Sigmoid colon (tissue), 7 donors: Measurements from ENCODE around the gene TAS2R60. TPM values are rescaled to one million over a fixed set of nuclear protein-coding genes. Genes with fewer than 3 reads are reported as not detected.

Experiments
- DNase-seq: peaks from one replicate; pipeline ENCODE4 v3.0.0-alpha.2; 2019
- H3K27ac ChIP-seq, 4 donors: fragments of 200-600 bp; sonication (generic); one replicate each; pipeline ENCODE4 v1.5.1; 2016 to 2019; ENCODE audit warnings: mild to moderate bottlenecking in 1 of 4
- H3K27me3 ChIP-seq, 3 donors: fragments of 200-600 bp; sonication (generic); one replicate each; pipeline ENCODE4 v1.5.1; 2019; ENCODE audit warnings: mild to moderate bottlenecking in 1 of 3
- H3K36me3 ChIP-seq, 4 donors: fragments of 200-600 bp; sonication (generic); one replicate each; pipeline ENCODE4 v1.5.1; 2016 to 2019
- H3K4me1 ChIP-seq, 4 donors: fragments of 200-600 bp; sonication (generic); one replicate each; pipeline ENCODE4 v1.5.1; 2017 to 2019
- H3K4me3 ChIP-seq, 4 donors: fragments of 200-600 bp; sonication (generic); one replicate each; pipeline ENCODE4 v1.5.1; 2017 to 2019; ENCODE audit warnings: mild to moderate bottlenecking in 2 of 4, moderate library complexity in 1 of 4
- H3K9me3 ChIP-seq, 4 donors: fragments of 200-600 bp in 3 of 4; sonication (generic) in 3 of 4; one replicate each; pipeline versions ENCODE4 v1.5.1 to v1.6.1; 2013 to 2019
- EP300 ChIP-seq, 4 donors: sonication (generic); formaldehyde crosslinking; IDR thresholded peaks; one replicate each; pipeline ENCODE4 v1.6.1; 2017; ENCODE audit warnings: antibody characterized with exemption in 4 of 4
- POLR2A ChIP-seq, 2 donors: fragments of 450-650 bp; IDR thresholded peaks; one replicate each; pipeline ENCODE4 v1.6.1; 2016; ENCODE audit warnings: antibody characterized with exemption in 2 of 2, mild to moderate bottlenecking in 2 of 2, moderate library complexity in 2 of 2
- POLR2AphosphoS5 ChIP-seq, 4 donors: sonication (generic); formaldehyde crosslinking; IDR thresholded peaks; one replicate each; pipeline ENCODE4 v1.6.1; 2017; ENCODE audit warnings: antibody characterized with exemption in 4 of 4
- WGBS, 2 donors: extraction: QIAGEN DNeasy Blood & Tissue Kit; methylation state at CpG; one replicate each; pipeline ENCODE4 v1.1.7; 2013; 5-methylcytosine and 5-hydroxymethylcytosine counted together
- intact Hi-C: fragments of 100-400 bp; cut with DNase I; formaldehyde crosslinking; loops from one replicate; pipeline ENCODE4 v1.15.1; 2023
- polyA plus RNA-seq, 3 donors: library from polyadenylated mRNA; stranded (reverse); fragments of 200-250 nt; gene quantifications; one replicate each; pipeline ENCODE4 v1.2.3, GENCODE V29; 2013
- total RNA-seq, 4 donors: library from RNA; depleted of rRNA; stranded (reverse); fragments of >200 nt; gene quantifications; one replicate each; pipeline ENCODE4 v1.1.0, GENCODE V29; 2016
- TF ChIP-seq, protein P1 (sequence below), 4 experiments: fragments of 450-650 bp in 3 of 4; fragments of 200-600 bp in 1 of 4; IDR thresholded peaks; one replicate each; pipeline ENCODE4 v1.5.1; 2016 to 2019; ENCODE audit warnings: antibody characterized with exemption in 4 of 4, mild to moderate bottlenecking in 3 of 4, moderate library complexity in 2 of 4
- donor health status: healthy with polysubstance abuse.
- donor health status: Bipolar disorder and iron deficiency.
- donor health status: healthy.

The TAS2R60 gene
- total and polyA plus RNA-seq, 7 donors: not detected

GRCh38 chr7:143434660-143435059 lies 8.6 kb upstream of the TAS2R60 start:
- H3K4me1 ChIP-seq: no peaks in the 10 kb centered on the region
- 77 to 81% methylated on average over 9 of the region's 9 CpGs for WGBS, 2 donors
- H3K27ac ChIP-seq: no peak overlapping the region
- H3K27me3 ChIP-seq: no peaks in the 10 kb centered on the region
- TF ChIP-seq, protein P1, sequence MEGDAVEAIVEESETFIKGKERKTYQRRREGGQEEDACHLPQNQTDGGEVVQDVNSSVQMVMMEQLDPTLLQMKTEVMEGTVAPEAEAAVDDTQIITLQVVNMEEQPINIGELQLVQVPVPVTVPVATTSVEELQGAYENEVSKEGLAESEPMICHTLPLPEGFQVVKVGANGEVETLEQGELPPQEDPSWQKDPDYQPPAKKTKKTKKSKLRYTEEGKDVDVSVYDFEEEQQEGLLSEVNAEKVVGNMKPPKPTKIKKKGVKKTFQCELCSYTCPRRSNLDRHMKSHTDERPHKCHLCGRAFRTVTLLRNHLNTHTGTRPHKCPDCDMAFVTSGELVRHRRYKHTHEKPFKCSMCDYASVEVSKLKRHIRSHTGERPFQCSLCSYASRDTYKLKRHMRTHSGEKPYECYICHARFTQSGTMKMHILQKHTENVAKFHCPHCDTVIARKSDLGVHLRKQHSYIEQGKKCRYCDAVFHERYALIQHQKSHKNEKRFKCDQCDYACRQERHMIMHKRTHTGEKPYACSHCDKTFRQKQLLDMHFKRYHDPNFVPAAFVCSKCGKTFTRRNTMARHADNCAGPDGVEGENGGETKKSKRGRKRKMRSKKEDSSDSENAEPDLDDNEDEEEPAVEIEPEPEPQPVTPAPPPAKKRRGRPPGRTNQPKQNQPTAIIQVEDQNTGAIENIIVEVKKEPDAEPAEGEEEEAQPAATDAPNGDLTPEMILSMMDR (IDR thresholded peaks at IDR 0.05): no peak
- DNase-seq: no peak
- H3K4me3 ChIP-seq: no peak overlapping the region
- no peaks in the 10 kb centered on the region for H3K9me3 ChIP-seq
- H3K36me3 ChIP-seq: no peaks in the 10 kb centered on the region
- intact Hi-C loops: loop anchor here (10.0 kb wide), 1 partner anchor 420 kb away; no protein-coding TSS in a partner anchor

DNA sequence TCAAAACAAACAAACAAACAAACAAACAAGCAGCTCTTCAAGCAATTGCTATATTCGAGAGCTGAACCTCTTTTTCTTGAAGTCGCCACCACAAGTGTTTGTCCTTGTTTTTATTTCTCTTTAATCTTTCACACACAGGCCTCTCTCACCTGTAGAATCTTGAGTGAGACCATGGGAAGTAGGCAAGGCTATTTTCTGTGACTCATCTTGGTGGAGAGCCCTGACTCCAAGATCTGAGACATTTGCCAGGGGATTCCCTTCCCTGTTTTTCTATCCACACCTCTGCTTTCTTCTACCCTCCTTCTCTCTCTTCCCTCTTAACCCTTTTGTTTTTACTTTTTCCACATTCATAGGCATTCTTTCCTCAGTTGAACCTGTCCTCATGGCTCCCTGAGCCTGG lies 8.0 kb upstream of the TAS2R60 start:
- DNase-seq: no peak
- no peaks in the 10 kb centered on the region for H3K27me3 ChIP-seq
- intact Hi-C loops: loop anchor here (10.0 kb wide), 1 partner anchor 420 kb away; no protein-coding TSS in a partner anchor
- H3K9me3 ChIP-seq: no peaks in the 10 kb centered on the region
- no peaks in the 10 kb centered on the region for H3K36me3 ChIP-seq
- H3K4me3 ChIP-seq: no peak overlapping the region
- no peaks in the 10 kb centered on the region for H3K4me1 ChIP-seq
- H3K27ac ChIP-seq: no peak overlapping the region
- TF ChIP-seq, protein P1 (IDR thresholded peaks at IDR 0.05): no peak
- no peak for TF ChIP-seq POLR2AphosphoS5 (IDR thresholded peaks at IDR 0.05)
- no peak for TF ChIP-seq POLR2A (IDR thresholded peaks at IDR 0.05)
- no peak for TF ChIP-seq EP300 (IDR thresholded peaks at IDR 0.05)
- 85 to 94% methylated on average over 2 of the region's 2 CpGs for WGBS, 2 donors

- no peak for DNase-seq
- TF ChIP-seq, protein P1 (IDR thresholded peaks at IDR 0.05): no peak
- TF ChIP-seq POLR2A (IDR thresholded peaks at IDR 0.05) (no peak), POLR2AphosphoS5 (IDR thresholded peaks at IDR 0.05) (no peak), EP300 (IDR thresholded peaks at IDR 0.05) (no peak)
- no peaks in the 10 kb centered on the region for H3K36me3 ChIP-seq
- intact Hi-C loops: loop anchor here (10.0 kb wide), 1 partner anchor 422 kb away; no protein-coding TSS in a partner anchor
- no peak overlapping the region for H3K4me3 ChIP-seq
- H3K27me3 ChIP-seq: no peaks in the 10 kb centered on the region
- H3K9me3 ChIP-seq: no peaks in the 10 kb centered on the region
- no peak overlapping the region for H3K27ac ChIP-seq
- H3K4me1 ChIP-seq: no peaks in the 10 kb centered on the region
- 91 to 93% methylated on average over 3 of the region's 3 CpGs for WGBS, 2 donors
Observed at GRCh38 chr7:143436325-143436946, 6.8 kb upstream of the TAS2R60 start.

DNA sequence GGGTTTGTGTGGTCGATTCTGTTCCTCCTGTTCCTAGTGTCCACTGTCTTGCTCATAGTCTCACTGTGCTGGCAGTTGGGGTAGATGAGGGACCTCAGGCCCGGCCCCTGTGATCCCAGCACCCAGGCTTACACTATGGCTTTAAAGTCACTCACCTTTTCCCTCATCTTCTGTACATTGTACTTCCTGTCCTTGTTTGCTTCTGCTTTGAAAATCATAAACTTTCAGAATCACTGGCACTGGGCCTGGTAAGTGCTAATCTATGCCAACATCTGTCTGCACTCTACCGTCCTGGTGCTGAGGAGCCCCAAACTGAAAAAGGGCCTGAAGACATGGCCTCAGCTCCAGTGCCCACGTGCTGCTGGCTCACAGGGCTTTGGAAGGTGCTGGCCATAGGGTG lies 5.7 kb upstream of the TAS2R60 start:
- H3K9me3 ChIP-seq: no peaks in the 10 kb centered on the region
- H3K4me3 ChIP-seq: no peak overlapping the region
- DNase-seq: no peak
- intact Hi-C loops: loop anchor here (10.0 kb wide), 1 partner anchor 423 kb away; no protein-coding TSS in a partner anchor
- no peaks in the 10 kb centered on the region for H3K36me3 ChIP-seq
- H3K27ac ChIP-seq: no peak overlapping the region
- WGBS, 2 donors: 11 to 32% methylated on average over 4 of the region's 4 CpGs
- TF ChIP-seq EP300 (IDR thresholded peaks at IDR 0.05) (no peak), POLR2AphosphoS5 (IDR thresholded peaks at IDR 0.05) (no peak), POLR2A (IDR thresholded peaks at IDR 0.05) (no peak)
- TF ChIP-seq, protein P1 (IDR thresholded peaks at IDR 0.05): no peak
- H3K4me1 ChIP-seq: no peaks in the 10 kb centered on the region
- H3K27me3 ChIP-seq: no peaks in the 10 kb centered on the region

- Histone ChIP-seq H3K36me3 (no peaks in the 10 kb centered on the region), H3K4me1 (no peaks in the 10 kb centered on the region), H3K9me3 (no peaks in the 10 kb centered on the region), H3K27ac (no peak overlapping the region), H3K27me3 (no peaks in the 10 kb centered on the region), H3K4me3 (no peak overlapping the region)
- intact Hi-C loops: loop anchor here (10.0 kb wide), 1 partner anchor 425 kb away; no protein-coding TSS in a partner anchor
- WGBS, 2 donors: 93 to 99% methylated on average over 2 of the region's 2 CpGs
- TF ChIP-seq, protein P1 (IDR thresholded peaks at IDR 0.05): no peak
- TF ChIP-seq POLR2AphosphoS5 (IDR thresholded peaks at IDR 0.05): no peak
- no peak for TF ChIP-seq EP300 (IDR thresholded peaks at IDR 0.05)
- TF ChIP-seq POLR2A (IDR thresholded peaks at IDR 0.05): no peak
- DNase-seq: no peak
Observed at GRCh38 chr7:143439866-143440265, 3.4 kb upstream of the TAS2R60 start.
